Activated T-helper 1 cell treated with anti-CD3 and anti-CD28 coated beads, Interleukin-2, amount 50 U/mL, for 16 hours (primary cell): ENCODE results near the gene CYTL1.

Experiments used
- DNase-seq, 2 donors: peaks; one replicate each; pipeline ENCODE4 v3.0.0-alpha.2; 2020; ENCODE audit warnings: low read depth in 1 of 2, low spot score in 1 of 2

The CYTL1 gene

DNA sequence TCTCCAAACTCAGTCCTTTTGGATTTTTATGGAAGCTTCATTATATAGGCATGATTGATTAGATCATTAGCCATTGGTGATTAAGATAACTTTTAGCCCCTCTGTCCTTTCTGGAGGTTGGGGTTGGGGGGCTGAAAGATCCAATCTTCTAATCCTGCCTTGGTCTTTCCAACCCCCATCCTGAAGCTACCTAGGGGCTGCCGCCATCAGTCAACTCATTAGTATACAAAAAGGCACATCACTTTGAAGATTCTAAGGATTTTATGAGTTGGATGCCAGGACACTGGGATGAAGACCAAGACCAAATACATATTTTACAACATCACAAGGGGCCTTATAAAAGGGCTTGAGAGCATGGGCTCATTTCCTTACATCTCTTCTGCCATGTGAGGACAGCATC is 47.5 kb downstream of the CYTL1 start:
- DNase-seq, result no peak

DNA sequence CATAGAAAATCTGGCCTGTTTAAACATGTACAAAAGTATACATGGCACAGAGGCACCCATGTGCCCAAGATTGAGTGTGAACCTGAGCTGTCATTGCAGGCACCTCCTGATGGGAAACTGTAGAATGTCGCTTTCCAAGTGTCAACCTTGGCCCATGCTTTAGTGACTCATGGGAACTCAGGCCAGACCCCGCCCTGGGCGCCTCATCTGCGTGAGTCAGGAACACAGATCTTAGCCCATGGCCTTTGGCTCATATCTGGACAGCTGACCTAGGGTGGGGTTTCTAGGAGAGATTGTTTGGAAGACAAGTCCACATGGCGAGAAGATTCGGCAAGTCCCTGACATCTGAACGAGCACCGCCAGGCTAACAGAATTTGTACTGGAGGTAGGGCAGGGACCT is 50.0 kb downstream of the CYTL1 start:
- no peak for DNase-seq

DNA sequence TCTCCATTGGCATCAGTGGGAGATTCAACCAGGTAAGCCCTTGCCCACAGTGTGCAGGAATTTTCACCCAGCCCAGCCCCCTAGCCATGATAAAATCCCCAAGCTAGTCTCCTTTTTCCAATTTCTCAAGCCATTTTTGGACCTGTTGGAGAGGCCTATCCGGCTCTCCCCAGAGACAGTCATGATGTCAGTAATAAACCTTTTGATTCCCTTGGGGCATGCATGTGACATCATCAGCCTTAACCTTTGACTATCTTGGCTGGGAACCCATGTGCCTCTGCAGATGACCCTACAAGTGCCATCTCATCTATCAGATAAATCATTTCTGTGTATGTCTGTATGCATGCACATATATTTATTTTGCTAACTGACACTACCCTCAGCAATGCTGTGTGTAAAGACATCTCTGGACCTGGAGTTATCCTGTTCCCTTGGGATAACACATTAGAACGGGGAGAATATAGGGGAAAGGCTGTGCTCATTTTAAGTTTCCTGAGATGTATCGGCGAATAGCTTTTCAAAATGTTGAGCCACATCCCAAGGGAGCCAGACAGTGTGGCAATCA is 51.0 kb downstream of the CYTL1 start:
- DNase-seq, result no peak
